ENCODE data around the gene HSPG2.
"Not testable (repeated sequence)": the region's sequence is repeated elsewhere in the genome, so short reads cannot be mapped to it uniquely, and the experiment has no call there.

Gene HSPG2

GRCh38 chr1:21967216-21967615 is 30.1 kb upstream of the HSPG2 start:
- not testable (repeated sequence) for H3K79me2 ChIP-seq (ENCODE audit: insufficient read depth, low read length); H3K9me2 ChIP-seq (replicated peaks; ENCODE audit: insufficient read depth, low read length); H3K9me3 ChIP-seq (ENCODE audit: insufficient read depth, low read length); H3K4me3 ChIP-seq (ENCODE audit: insufficient read depth, low read length, poor library complexity, severe bottlenecking); H4K20me1 ChIP-seq (ENCODE audit: low read depth, low read length); H3K36me3 ChIP-seq (ENCODE audit: low read length); H3K27me3 ChIP-seq (ENCODE audit: low read length); H3K4me2 ChIP-seq (ENCODE audit: low read depth, low read length, poor library complexity, severe bottlenecking); H3K27ac ChIP-seq (ENCODE audit: low read depth, low read length); H3F3A ChIP-seq (ENCODE audit: insufficient read depth); H2AFZ ChIP-seq (ENCODE audit: low read depth, low read length, severe bottlenecking); H3K9ac ChIP-seq (ENCODE audit: low read length)

- H2AFZ ChIP-seq (ENCODE audit: low read depth, low read length, severe bottlenecking): no peak overlapping the region
These were observed 29.3 kb upstream of the HSPG2 start for GRCh38 chr1:21966247-21967000.

GRCh38 chr1:21963477-21964217 is 26.5 kb upstream of the HSPG2 start:
- peak; percentile 68 for TF ChIP-seq CTCF (IDR thresholded peaks at IDR 0.05; ENCODE audit: insufficient read depth, low read length, poor library complexity, severe bottlenecking)
- no peak for TF ChIP-seq EZH2phosphoT487 (conservative IDR thresholded peaks at IDR 0.05; ENCODE audit: low read length)
- H3K4me3 ChIP-seq (ENCODE audit: insufficient read depth, low read length, poor library complexity, severe bottlenecking): no peak overlapping the region
- no peaks in the 10 kb centered on the region for H3K79me2 ChIP-seq (ENCODE audit: insufficient read depth, low read length)
- H3K9me3 ChIP-seq (ENCODE audit: insufficient read depth, low read length): no peaks in the 10 kb centered on the region
- no peak overlapping the region for H3K4me2 ChIP-seq (ENCODE audit: low read depth, low read length, poor library complexity, severe bottlenecking)
- H2AFZ ChIP-seq (ENCODE audit: low read depth, low read length, severe bottlenecking): no peak overlapping the region
- no peaks in the 10 kb centered on the region for H3K9me2 ChIP-seq (replicated peaks; ENCODE audit: insufficient read depth, low read length)
- no peak overlapping the region for H3K27ac ChIP-seq (ENCODE audit: low read depth, low read length)
- no peaks in the 10 kb centered on the region for H3K36me3 ChIP-seq (ENCODE audit: low read length)
- no peaks in the 10 kb centered on the region for H4K20me1 ChIP-seq (ENCODE audit: low read depth, low read length)
- no peaks in the 10 kb centered on the region for H3F3A ChIP-seq (ENCODE audit: insufficient read depth)
- H3K9ac ChIP-seq (ENCODE audit: low read length): no peak overlapping the region
- no peaks in the 10 kb centered on the region for H3K27me3 ChIP-seq (ENCODE audit: low read length)

More at GRCh38 chr1:21966247-21967000, 29.3 kb upstream of the HSPG2 start:
- Histone ChIP-seq H3K4me3 (ENCODE audit: insufficient read depth, low read length, poor library complexity, severe bottlenecking) (no peak overlapping the region), H3K79me2 (ENCODE audit: insufficient read depth, low read length) (no peaks in the 10 kb centered on the region), H3K9me3 (ENCODE audit: insufficient read depth, low read length) (no peaks in the 10 kb centered on the region), H3K36me3 (ENCODE audit: low read length) (no peaks in the 10 kb centered on the region), H3K9ac (ENCODE audit: low read length) (no peak overlapping the region), H3K4me2 (ENCODE audit: low read depth, low read length, poor library complexity, severe bottlenecking) (no peak overlapping the region), H3K27ac (ENCODE audit: low read depth, low read length) (no peak overlapping the region), H3K9me2 (replicated peaks; ENCODE audit: insufficient read depth, low read length) (no peaks in the 10 kb centered on the region), H3F3A (ENCODE audit: insufficient read depth) (no peaks in the 10 kb centered on the region), H3K27me3 (ENCODE audit: low read length) (no peaks in the 10 kb centered on the region), H4K20me1 (ENCODE audit: low read depth, low read length) (no peaks in the 10 kb centered on the region)
- TF ChIP-seq EZH2phosphoT487 (conservative IDR thresholded peaks at IDR 0.05; ENCODE audit: low read length) (no peak), CTCF (IDR thresholded peaks at IDR 0.05; ENCODE audit: insufficient read depth, low read length, poor library complexity, severe bottlenecking) (no peak)

- H3K79me2 ChIP-seq (ENCODE audit: insufficient read depth, low read length): no peaks in the 10 kb centered on the region
- H3K4me2 ChIP-seq (ENCODE audit: low read depth, low read length, poor library complexity, severe bottlenecking): no peak overlapping the region
- no peak overlapping the region for H2AFZ ChIP-seq (ENCODE audit: low read depth, low read length, severe bottlenecking)
- H3K9ac ChIP-seq (ENCODE audit: low read length): no peak overlapping the region
- TF ChIP-seq EZH2phosphoT487 (conservative IDR thresholded peaks at IDR 0.05; ENCODE audit: low read length): no peak
- no peak for TF ChIP-seq CTCF (IDR thresholded peaks at IDR 0.05; ENCODE audit: insufficient read depth, low read length, poor library complexity, severe bottlenecking)
- no peaks in the 10 kb centered on the region for H3F3A ChIP-seq (ENCODE audit: insufficient read depth)
- no peaks in the 10 kb centered on the region for H3K36me3 ChIP-seq (ENCODE audit: low read length)
- H3K27me3 ChIP-seq (ENCODE audit: low read length): no peaks in the 10 kb centered on the region
- H4K20me1 ChIP-seq (ENCODE audit: low read depth, low read length): no peaks in the 10 kb centered on the region
- H3K4me3 ChIP-seq (ENCODE audit: insufficient read depth, low read length, poor library complexity, severe bottlenecking): no peak overlapping the region
- no peaks in the 10 kb centered on the region for H3K9me2 ChIP-seq (replicated peaks; ENCODE audit: insufficient read depth, low read length)
- no peak overlapping the region for H3K27ac ChIP-seq (ENCODE audit: low read depth, low read length)
- H3K9me3 ChIP-seq (ENCODE audit: insufficient read depth, low read length): no peaks in the 10 kb centered on the region
These were observed 24.7 kb upstream of the HSPG2 start for GRCh38 chr1:21961799-21962198.

All from SU-DHL-6 (cell line).